Amniotic stem cell (primary cell): ENCODE results near the gene GPRC5B.

Experiments
- DNase-seq: peaks from one replicate; lab custom pipeline; 2025; lab: John Stamatoyannopoulos, UW

Gene GPRC5B

DNA sequence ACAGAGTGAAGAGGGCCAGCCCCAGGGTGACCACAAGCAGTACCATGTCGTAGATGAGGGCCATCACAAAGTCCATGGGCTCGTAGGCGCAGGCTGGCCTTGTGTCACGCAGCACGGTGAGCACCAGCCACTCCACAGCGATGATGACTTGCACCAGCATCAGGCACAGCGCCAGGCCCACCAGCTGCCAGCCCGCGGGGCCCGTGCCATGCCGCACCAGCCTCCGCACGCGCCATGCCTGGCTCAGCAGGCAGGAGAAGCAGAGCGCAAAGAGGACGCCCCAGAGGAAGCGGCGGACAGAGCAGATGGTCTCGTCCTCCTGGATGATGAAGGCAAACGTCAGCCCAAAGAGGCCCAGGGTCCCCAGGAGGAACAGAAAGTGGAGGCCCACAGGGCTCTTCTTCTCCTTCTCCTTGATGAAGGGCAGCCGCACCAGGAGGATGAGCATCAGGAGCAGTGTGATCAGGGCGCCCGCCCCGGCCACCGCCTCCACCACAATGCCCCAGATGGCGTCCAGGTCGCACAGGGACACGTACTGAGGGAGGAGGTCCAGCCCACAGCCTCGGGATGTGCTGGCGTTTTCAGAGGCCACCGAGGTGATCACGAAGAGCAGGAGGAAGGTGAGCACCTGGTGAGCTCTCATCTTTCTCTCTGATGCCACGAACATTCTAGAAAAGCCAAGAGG, 12.3 kb downstream of the GPRC5B start:
- no peak for DNase-seq

GRCh38 chr16:19871721-19872120, 12.9 kb downstream of the GPRC5B start:
- DNase-seq = no peak

DNA sequence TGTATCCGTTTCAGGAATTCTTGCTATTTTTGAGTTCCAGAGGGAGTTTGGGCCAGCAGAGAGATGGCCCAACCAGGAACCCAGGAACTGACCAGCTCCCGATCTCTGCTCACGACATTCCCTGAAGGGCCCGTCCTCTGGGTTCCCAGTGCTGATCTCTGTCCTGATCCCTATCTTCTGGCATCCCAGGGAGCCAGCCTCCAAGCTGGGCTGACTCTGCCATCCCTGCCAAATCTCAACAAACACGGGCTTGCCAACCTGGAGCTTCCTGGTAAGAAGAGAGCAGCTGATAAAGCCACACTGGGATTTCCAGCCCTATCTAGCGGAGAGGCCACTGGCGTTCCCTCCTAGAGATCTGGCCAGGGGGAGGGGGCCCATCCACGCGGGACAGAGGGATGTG, 16.2 kb downstream of the GPRC5B start:
- no peak for DNase-seq

GRCh38 chr16:19864566-19864965, 20.1 kb downstream of the GPRC5B start:
- DNase-seq = no peak

DNA sequence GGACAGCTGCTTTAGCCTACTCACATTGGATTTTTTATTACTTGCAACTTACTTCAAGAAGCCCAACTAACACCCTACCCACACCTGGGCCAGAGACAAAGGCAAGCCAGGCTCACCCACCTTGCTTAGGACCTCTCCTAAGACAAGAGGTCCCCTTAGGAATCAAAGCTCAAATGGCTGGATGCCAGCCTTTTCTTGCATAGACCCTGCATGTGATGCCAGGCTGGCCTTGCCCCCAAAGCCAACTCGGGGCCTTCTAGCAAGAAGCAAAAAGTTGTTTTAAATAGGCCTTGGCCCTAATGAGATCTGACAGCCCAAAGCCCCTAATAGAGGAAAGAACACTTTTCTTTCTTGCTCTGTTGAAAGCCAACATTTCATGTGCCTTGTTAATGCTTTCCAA, 20.7 kb downstream of the GPRC5B start:
- no peak for DNase-seq

DNA sequence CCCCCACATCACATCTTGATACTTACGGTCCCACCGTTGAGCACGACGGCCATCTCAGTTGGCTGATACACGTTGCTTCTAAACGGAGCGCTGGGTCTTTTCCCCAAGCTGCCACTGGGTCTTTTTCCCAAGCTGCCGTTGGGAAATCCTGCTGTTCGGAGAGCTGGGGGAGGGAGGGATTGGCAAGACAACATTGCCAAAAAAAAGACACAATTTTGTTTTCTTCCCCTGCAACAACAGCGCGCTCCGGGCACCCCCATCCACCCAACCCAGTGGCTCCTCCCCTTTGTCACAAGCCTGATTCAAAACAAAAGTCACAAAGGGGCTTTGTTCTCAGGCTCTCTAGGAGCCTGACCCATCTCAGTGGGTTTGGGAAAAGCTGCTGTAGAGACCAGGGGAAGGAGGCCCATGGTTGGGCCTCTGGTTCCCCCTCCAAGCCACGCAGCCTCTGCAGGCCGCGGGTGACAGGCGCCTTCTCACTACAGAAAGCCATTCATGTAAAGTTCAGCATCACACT, 22.8 kb downstream of the GPRC5B start:
- DNase-seq = no peak

DNA sequence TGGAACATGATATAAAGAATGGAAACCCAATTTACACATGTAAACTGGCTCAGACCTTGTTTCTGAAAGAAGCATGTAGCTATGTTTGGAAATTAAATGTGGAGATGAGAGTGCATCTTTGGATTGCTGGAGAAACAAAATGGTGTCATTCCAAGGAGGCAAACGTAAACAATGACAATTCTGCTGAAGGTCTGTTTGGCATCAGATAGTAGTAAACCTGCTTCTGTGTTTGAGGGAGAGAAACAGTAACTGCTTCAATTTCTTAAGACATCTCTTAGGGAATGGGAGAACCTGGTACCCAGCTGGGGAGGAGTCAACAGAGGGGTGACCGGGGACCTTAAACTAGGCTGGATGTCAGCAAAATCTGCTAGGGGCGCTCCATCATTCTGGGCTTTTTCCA, 23.5 kb downstream of the GPRC5B start:
- no peak for DNase-seq

DNA sequence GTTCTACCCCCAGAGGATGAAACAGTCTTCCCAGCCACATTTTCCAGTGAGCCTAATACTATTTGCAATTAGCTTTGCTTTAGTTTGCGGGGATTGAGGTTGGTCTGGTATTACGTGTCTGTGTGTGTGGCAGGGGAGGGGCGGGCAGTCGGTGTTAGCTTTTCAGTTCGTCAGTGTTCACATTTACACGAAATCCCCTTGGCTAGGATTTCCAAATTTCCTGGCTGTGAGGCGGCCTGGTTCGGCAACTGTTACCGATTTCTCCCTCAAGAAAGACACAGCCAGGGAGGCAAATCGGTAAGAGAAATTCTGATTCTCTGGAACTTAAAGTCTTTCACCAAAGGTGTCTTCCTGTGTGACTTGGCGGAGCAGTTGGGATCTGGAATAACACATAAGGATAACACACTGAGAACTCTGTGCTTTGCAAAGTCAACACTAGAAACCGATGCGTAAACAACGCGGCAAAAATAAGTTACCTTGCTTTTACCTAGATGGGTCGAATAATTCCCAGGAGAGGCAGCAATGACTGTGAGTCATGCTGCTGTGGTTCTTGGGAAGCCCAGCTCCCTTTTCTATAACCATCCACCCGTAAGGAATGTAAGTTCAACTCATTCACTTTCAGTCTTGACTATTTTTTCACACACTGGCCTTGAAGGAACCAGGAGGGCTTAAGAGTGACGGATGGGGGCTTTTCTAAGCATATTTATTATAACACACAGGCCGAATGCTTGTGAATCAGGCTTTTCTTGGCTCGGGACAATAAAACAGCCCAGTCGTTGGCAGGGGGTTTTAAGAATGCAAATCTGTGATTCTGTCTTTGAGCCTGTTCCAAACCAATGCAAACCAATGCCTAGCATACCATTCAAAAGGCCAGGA, 24.2 kb downstream of the GPRC5B start:
- DNase-seq = peak; percentile 48

DNA sequence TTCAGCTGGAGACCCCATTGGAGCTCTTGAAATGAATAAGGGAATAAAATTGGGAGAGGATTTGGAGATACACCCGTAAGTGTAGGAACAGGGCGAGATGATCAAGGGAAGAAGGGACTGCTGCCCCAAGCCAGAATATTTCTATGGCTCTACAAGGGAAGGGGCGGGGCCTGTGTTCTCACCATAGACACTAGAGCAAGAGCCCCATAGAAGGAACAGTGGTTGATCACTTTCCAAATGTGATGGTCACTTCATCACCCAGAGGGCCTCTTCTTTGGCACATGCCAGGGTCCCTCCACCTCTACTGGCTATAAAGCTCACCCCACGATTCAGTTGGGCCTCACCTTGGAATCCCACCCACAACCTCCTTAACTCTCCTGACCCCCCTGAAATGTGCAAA, 25.0 kb downstream of the GPRC5B start:
- DNase-seq = no peak

DNA sequence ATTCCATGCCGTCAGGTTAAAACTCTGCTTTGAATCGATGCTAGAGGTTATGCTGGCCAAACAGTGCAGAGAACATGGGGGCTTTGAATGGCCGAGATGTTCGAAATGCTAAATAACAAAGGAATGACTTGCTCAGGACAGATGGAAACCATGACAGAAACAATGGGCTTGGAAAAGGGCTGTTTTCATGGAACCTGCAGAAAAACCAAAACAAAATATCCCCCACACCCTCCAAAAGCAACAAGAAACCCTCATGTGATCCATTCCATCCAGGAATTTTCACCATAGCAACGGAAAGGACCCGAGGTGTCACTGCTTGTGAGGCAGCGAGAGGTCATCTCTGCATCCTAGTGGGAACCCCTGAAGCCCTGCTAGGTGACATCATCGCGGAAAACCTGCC, 25.5 kb downstream of the GPRC5B start:
- no peak for DNase-seq

DNA sequence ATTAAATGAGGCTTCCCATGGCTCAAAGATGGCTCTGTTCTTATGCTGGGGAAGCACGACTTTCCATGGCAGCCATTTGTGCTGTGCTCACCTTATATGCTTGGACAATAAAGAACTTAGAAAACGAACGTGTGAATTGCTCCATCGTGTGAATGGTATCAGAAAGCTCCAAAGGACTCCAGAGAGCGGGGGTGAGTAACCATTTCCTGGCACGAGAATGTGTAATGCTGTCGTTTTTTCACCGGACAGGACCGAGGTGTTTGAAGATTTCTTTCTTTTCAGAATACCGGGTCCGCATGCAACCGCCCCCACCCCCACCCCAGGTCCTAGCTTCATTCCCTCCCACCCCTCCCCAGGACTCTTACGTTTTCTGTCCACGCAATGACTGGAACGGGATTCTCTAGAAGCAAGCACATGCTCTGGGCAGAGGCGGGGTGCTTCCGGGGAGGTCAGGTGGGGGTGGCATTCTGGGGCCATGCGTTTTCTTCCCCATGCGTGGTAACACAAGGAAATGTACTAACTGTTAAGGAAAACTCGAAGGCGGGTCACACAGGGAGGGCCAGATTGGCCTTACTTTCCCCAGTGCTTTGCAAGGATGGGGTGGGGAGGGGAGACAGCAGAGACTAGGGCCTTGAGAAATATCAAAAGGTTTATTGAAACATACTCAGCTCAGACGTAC, 26.2 kb downstream of the GPRC5B start:
- no peak for DNase-seq

DNA sequence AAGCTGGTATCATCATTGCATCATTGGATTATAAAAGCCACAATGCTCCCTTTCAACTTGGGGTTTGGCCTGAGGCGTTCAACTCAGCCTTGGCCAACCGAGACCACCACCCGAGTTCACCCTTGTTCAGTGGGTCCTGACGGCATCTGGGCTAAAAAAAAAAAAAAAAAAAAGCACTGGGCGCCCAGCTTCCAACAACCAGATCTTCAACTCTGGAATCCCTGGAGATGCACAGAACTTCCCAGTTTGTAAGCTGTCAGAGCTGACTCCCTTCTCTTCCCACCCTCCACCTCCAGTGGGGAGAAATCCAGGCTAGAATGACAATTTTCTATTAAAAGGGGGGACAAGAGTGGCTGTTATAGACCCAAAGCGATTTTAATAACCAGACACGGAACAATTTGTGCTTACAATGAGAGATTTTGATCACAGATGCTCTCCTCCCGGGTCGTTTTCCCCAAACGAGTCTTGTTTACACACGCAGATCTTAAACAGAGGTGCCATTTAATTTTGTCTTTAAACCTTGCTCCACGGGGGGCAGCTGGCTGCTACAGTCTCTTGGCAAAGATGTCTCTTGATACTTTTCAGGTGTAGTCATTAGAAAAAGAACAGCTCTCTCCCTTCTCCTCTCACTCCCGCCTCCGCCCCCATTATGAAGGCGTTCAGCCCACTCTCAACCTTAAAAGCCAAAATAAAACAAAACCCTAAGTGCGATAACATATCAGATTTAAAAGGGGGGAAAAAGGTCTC, 26.9 kb downstream of the GPRC5B start:
- DNase-seq = no peak

DNA sequence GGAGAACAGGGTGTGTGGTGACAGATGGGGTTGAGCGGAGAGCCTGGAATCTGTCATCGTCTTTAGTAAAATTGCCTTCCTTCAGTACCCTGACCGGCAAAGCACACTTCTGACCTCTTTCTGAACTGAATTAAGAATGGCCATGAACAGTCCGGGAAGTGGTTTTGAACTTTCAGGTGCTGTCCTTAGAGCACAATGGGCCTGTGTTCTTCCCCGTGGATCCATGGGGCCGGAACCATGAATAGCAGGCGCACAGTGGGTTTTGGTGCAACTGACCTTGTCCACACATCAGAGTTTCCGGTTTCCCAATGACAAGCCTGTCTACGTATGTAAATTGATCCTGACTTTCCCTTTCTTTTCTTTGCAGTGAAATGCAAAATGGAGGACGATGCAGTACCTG, 28.5 kb downstream of the GPRC5B start:
- DNase-seq = no peak

DNA sequence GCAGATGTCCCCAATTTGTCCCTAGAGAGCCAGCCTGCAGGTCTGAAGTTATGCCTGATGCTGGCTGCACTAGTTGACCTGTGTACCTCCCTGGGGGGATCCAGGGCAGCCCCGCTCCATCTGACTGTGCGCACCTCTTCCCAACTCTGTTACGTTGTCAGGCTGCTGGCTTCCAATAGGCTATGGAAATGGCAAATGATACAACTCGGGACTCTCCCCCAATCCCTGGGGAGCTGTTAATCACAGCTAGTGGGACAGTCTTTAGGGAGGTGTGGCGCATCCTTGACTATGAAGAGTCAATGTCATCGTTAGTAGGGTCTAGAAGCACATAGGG, 30.1 kb downstream of the GPRC5B start:
- DNase-seq = no peak

GRCh38 chr16:19853742-19854542, 30.7 kb downstream of the GPRC5B start:
- DNase-seq = no peak

DNA sequence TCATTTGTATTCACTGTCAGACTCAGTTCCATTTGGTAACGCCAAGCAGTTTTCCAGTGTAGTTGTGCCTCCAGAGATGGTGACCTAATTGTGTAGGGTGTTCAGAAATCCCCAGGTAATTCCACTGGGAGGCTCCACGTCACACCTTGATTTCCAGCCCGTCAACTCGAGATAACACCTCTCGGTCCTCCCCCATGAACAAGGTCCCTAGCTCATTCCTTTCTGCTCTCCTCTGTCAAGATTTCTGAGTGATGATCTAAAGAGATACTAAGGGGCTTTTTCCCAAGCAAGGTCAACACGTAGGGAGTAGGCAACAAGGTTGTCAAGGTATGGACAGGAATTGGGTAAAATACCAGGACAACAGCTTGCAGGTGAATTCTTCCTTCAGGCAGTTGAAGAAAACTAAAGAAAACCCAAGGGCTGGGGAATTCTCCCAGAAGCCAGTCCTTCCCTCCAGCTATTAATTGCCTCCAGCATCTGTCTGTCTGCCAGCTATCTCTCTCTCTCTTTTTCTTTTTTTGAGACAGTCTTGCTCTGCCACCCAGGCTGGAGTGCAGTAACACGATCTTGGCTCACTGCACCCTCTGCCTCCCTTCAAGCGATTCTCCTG, 31.4 kb downstream of the GPRC5B start:
- DNase-seq = no peak

DNA sequence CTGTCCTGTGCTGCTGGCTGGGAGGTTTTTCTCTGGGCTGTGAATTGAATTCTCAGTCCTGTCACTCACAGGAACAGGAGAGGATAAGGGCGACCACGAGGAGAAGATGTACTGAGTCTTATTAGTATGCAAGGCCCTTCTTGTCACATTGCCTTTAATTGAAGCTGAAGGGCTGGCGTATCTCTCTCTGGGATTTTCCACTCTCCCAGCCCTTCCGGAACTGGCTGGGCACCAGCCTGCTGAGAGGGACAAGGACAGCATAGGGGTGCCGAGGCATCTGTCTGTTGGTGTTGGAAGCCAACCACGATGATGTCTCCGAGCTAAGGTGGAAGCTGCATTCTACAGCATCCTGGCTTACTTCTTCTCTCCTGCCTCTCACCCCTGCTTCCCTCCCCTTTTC, 33.2 kb downstream of the GPRC5B start:
- DNase-seq = no peak

- DNase-seq = no peak
These were observed 34.4 kb downstream of the GPRC5B start for GRCh38 chr16:19850131-19850817.

- no peak for DNase-seq
These were observed 35.9 kb downstream of the GPRC5B start for GRCh38 chr16:19848756-19849155.

GRCh38 chr16:19846436-19846835, 38.2 kb downstream of the GPRC5B start:
- DNase-seq = no peak
